ENCODE results near the gene RAB40B. TPM values are rescaled to one million over a fixed set of nuclear protein-coding genes. Genes with fewer than 3 reads are reported as not detected.

Gene RAB40B
- total RNA-seq, 1 experiment from 2014 or later: 22.1 TPM

DNA sequence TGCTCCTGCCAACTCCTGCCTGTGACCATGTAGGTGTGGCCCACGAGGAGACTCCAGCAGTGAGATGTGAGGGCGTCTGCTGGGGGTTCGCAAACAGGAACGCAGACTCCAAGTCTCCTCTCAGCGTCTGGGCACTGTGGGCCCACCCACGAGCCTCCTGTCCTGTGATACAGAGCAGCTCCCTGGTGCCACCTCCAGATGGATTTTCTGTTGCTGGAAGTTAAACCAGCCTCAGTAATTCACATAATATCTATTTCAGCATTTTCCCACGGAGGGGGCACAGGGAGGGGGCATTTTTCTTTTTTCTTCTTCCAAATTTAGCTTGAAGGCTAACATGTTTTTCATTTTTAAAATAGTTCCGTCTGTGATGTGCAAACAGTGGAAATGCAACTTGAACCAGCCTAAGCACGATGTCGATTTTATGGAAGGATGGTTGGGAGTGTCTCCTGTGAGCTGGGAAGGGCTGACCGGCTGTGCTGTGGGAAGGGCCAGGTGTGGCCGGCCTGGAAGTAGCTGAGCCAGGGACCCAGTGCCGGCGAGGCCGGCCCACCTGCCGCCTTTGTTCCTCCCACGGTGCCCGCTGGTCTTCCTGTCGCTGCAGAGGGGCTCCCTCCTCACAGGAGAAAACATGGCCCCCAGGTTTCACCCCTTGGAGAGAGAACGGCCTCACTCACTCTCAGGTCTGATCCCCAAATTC is 3.9 kb upstream of the RAB40B start:
- no peaks in the 10 kb centered on the region for H3K9me2 ChIP-seq (ENCODE audit: insufficient read depth)
- no peaks in the 10 kb centered on the region for H3K79me2 ChIP-seq (ENCODE audit: insufficient read depth, low read length)
- peaks cover 5 to 17% of the 10 kb centered on the region in 2 experiments; a peak in 2 of 4 replicates for H3K4me1 ChIP-seq (ENCODE audit: control insufficient read depth in 1 of 2, insufficient read depth in 2 of 2, low read length in 2 of 2)
- DNase-seq (ENCODE audit: low read depth, low spot score): no peak
- intact Hi-C loops (cut with micrococcal nuclease): no loop called here
- TF ChIP-seq, protein P1, sequence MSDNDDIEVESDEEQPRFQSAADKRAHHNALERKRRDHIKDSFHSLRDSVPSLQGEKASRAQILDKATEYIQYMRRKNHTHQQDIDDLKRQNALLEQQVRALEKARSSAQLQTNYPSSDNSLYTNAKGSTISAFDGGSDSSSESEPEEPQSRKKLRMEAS (IDR thresholded peaks at IDR 0.05): no peak
- TF ChIP-seq FOSL1 (IDR thresholded peaks at IDR 0.05; ENCODE audit: low read depth) (no peak), ELF1 (IDR thresholded peaks at IDR 0.05; ENCODE audit: borderline replicate concordance, low read depth) (no peak), RAD21 (IDR thresholded peaks at IDR 0.05; ENCODE audit: low read depth) (no peak), POLR2AphosphoS5 (IDR thresholded peaks at IDR 0.05; ENCODE audit: low read depth, low read length) (no peak)
- H3K9ac ChIP-seq (ENCODE audit: low read length): no peak overlapping the region
- H3K36me3 ChIP-seq (ENCODE audit: control insufficient read depth in 1 of 2, insufficient read depth in 2 of 2, low read length in 2 of 2): no peaks in the 10 kb centered on the region
- H3K27me3 ChIP-seq (ENCODE audit: insufficient read depth, low read length): no peaks in the 10 kb centered on the region
- no TSS peak for BruUV-seq (replicated peaks)
- no peak overlapping the region for H3K4me2 ChIP-seq (ENCODE audit: low read length)
- no peak overlapping the region for H2AFZ ChIP-seq (ENCODE audit: low read depth, low read length, poor library complexity, severe bottlenecking)
- ChIA-PET RAD21 (ENCODE audit: low non-redundant PET in 1 of 2, low total read pairs in 2 of 2, uncharacterized antibody in 2 of 2, unreplicated experiment in 2 of 2) (no interaction called here), CTCF (no interaction called here), POLR2A (interaction anchor here (0.9 kb wide), 1 partner anchor 14 kb away, joined by 5 read pairs; the partner anchor contains the start of gene FN3KRP)
- no peaks in the 10 kb centered on the region for H4K20me1 ChIP-seq (ENCODE audit: insufficient read depth)
- ATAC-seq: no peak
- H3K27ac ChIP-seq (ENCODE audit: low read depth, low read length): no peak overlapping the region
- H3K4me3 ChIP-seq (replicated peaks in 1 of 2; ENCODE audit: low read depth in 1 of 2, low read length in 2 of 2): no peak overlapping the region
- H3K9me3 ChIP-seq (ENCODE audit: control insufficient read depth in 1 of 2, insufficient read depth in 1 of 2, low read depth in 1 of 2, low read length in 2 of 2): no peaks in the 10 kb centered on the region

DNA sequence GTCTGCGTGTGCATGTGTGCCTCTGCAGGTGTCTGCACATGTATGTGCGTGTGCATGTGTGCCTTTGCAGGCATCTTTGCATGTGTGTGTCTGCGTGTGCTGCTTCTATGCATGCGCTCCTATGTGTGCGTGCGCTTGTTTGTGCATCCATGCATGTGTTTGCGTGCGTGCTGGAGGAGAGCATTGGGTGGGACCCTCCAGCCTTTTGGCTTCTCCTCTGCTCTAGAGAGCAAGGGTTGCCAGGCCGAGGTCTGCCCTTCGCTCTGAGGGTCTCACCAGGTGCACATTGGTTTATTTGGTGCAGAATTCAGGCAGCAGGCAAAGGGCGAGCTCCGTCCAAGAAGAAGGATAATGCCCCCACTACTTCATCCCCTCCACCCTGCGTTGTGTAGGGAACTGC is 1.1 kb upstream of the RAB40B start:
- no peak overlapping the region for H2AFZ ChIP-seq (ENCODE audit: low read depth, low read length, poor library complexity, severe bottlenecking)
- TF ChIP-seq EGR1 (IDR thresholded peaks at IDR 0.05; ENCODE audit: low read depth): no peak
- TF ChIP-seq CBX3 (IDR thresholded peaks at IDR 0.05; ENCODE audit: low read depth): no peak
- TF ChIP-seq EZH2phosphoT487 (IDR thresholded peaks at IDR 0.05; ENCODE audit: borderline replicate concordance): no peak
- no peak for TF ChIP-seq EZH2 (IDR thresholded peaks at IDR 0.05)
- TF ChIP-seq FOSL1 (IDR thresholded peaks at IDR 0.05; ENCODE audit: low read depth): no peak
- no peak for TF ChIP-seq TCF7L2 (IDR thresholded peaks at IDR 0.05; ENCODE audit: borderline replicate concordance, extremely low read depth, insufficient read depth, insufficient read length)
- no peak for TF ChIP-seq SRF (IDR thresholded peaks at IDR 0.05; ENCODE audit: low read depth)
- no peak for TF ChIP-seq POLR2A (IDR thresholded peaks at IDR 0.05; ENCODE audit: borderline replicate concordance, extremely low read depth, insufficient read depth, insufficient read length)
- no peak for TF ChIP-seq POLR2AphosphoS5 (IDR thresholded peaks at IDR 0.05; ENCODE audit: low read depth, low read length)
- TF ChIP-seq ZFX (IDR thresholded peaks at IDR 0.05): no peak
- H3K9ac ChIP-seq (ENCODE audit: low read length): no peak overlapping the region
- no peak overlapping the region for H3K27ac ChIP-seq (ENCODE audit: low read depth, low read length)
- ChIA-PET RAD21 (ENCODE audit: low non-redundant PET in 1 of 2, low total read pairs in 2 of 2, uncharacterized antibody in 2 of 2, unreplicated experiment in 2 of 2) (interaction anchor here in 1 of 2 experiments (0.6 kb wide), 1 partner anchor 17 kb away, joined by 5 read pairs; the partner anchor contains the start of gene FN3KRP), POLR2A (no interaction called here), CTCF (no interaction called here)
- ATAC-seq (no peak), DNase-seq (ENCODE audit: low read depth, low spot score) (no peak)
- H4K20me1 ChIP-seq (ENCODE audit: insufficient read depth): no peaks in the 10 kb centered on the region
- H3K4me1 ChIP-seq (ENCODE audit: control insufficient read depth in 1 of 2, insufficient read depth in 2 of 2, low read length in 2 of 2): peaks cover 7 to 18% of the 10 kb centered on the region in 2 experiments; a peak in 2 of 4 replicates
- H3K4me3 ChIP-seq (replicated peaks in 1 of 2; ENCODE audit: low read depth in 1 of 2, low read length in 2 of 2): no peak overlapping the region; a peak in 1 of 4 replicates
- H3K79me2 ChIP-seq (ENCODE audit: insufficient read depth, low read length): no peaks in the 10 kb centered on the region
- no peaks in the 10 kb centered on the region for H3K36me3 ChIP-seq (ENCODE audit: control insufficient read depth in 1 of 2, insufficient read depth in 2 of 2, low read length in 2 of 2)
- intact Hi-C loops (cut with micrococcal nuclease): no loop called here
- BruUV-seq (replicated peaks): no TSS peak
- H3K27me3 ChIP-seq (ENCODE audit: insufficient read depth, low read length): no peaks in the 10 kb centered on the region
- peaks cover 10 to 12% of the 10 kb centered on the region in 2 experiments; a peak in 2 of 4 replicates for H3K9me3 ChIP-seq (ENCODE audit: control insufficient read depth in 1 of 2, insufficient read depth in 1 of 2, low read depth in 1 of 2, low read length in 2 of 2)
- H3K9me2 ChIP-seq (ENCODE audit: insufficient read depth): no peaks in the 10 kb centered on the region
- H3K4me2 ChIP-seq (ENCODE audit: low read length): peak overlapping the region; percentile 74
